GM19328 (cell line): Measurements from ENCODE around the gene ITGBL1.

Source experiments
- ATAC-seq: cut with Tn5 transposase; IDR thresholded peaks from one replicate; pipeline ENCODE4 v1.9.1; 2021; ENCODE audit warnings: mild to moderate bottlenecking, moderate library complexity; ENCODE audit not compliant: unreplicated experiment

Gene ITGBL1, protein sequence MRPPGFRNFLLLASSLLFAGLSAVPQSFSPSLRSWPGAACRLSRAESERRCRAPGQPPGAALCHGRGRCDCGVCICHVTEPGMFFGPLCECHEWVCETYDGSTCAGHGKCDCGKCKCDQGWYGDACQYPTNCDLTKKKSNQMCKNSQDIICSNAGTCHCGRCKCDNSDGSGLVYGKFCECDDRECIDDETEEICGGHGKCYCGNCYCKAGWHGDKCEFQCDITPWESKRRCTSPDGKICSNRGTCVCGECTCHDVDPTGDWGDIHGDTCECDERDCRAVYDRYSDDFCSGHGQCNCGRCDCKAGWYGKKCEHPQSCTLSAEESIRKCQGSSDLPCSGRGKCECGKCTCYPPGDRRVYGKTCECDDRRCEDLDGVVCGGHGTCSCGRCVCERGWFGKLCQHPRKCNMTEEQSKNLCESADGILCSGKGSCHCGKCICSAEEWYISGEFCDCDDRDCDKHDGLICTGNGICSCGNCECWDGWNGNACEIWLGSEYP

DNA sequence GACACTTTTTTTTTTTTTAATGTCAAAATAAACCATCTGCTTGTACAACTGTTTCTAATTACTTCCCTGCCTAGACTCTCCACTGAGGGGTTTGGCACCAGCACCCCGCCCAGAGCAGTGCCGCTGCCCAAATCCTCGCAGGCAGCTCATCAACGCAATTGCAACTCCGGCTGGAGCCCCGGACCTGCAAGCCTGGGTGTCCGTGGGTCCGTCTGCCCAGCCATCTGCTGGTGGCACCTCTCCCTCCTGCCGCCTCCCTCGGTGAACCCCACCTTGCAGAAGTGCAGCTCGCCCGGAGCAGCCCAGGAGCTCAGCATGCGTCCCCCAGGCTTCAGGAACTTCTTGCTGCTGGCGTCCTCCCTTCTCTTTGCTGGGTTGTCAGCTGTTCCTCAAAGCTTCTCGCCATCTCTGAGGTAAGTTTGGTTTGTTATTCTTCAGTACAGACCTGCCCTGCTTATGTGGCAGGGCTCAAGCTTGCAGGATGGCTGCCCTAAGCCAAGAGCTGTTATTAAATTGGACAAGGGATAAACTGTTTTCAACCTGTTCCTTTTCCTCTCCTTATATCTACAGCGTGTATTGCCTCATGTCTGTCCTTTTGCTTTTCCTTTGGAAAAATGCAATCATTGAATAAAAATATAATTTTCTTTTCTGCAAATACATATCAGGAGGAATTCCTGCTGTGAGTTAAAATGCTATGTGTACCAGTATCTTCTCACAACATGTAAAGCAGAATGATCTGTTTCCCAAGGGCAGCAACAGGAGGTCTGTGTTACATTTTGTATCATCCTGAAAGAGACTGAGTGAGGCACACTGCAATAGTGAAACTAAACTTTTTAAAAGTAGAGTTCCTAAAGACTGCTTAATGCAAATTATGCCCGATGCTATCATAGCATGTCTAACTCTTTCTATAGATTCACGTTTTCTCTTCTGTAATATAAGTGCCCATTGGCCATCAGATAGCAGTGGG is at the start of gene ITGBL1:
TSS of gene ITGBL1 (plus strand) at position 157 of the 967 bp plus-strand sequence. CDS start at position 316, 159 bp downstream.
- peak; percentile 70 for ATAC-seq

DNA sequence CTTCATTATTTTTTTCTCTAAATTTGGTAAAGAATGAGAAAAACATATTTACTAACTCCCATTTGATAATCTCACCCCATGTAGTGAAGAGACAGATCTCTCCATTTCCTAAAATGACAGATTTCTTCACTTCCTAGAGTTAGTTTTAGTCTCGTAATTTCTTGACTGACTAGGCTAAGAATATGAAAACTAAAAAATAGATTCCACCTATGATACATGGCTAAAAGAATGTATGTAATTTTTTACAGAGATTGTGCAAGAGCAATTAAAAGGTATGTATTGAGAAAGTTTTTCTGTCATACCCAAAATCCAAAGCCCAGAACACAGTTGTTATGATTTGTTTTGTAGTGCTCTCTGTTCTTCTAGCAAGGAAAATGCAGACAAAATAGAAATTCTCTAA is 45.7 kb upstream of the ITGBL1 start:
- ATAC-seq: no peak

DNA sequence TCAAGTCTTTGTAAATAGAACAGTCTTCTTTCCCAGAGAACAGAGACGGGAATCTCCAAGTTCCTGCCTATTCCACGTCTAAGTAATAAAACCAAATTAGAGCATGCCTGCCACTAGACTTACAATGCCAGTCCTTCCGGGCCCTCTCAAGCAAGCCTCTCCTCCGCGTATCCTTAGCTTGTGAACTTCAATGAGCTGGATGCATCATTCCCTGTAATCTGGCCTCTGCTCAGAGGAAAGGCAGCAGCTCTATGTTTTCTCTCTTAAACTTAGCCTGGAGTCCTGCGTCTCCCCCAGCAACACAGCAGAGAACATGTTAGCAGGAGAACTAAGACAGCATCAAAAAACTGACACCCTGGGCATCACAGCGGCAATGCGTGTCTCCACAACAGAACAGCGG is 44.3 kb upstream of the ITGBL1 start:
- ATAC-seq: no peak

DNA sequence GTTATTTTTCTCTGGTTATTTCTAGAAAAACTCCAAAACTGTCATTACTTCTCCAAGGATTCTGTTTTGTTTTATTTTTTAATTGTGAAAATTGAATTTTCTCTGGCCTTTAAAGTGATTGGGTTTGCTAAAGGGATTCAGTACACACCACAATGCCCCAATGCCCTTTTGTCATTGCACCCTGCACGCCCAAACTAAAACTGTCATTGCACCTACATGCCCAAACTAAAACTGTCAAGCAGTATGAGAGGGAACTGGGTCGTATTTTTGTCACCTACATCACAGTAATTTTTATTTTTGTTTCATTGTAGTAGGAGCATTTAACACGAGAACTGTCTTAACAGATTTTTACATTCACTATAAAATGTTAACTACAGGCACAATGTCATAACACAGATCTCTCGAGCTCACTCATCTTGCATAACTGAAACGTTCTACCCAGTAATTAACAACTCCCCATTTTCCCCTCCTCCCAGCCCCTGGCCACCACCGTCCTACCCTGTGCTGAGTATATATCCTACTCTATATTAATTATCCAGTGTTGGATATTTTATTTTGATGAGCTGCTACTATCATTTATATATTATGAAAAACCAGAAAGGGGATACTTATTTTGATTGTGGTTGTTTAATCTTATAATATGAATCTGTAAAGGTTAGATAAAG is 43.4 kb upstream of the ITGBL1 start:
- ATAC-seq: no peak

DNA sequence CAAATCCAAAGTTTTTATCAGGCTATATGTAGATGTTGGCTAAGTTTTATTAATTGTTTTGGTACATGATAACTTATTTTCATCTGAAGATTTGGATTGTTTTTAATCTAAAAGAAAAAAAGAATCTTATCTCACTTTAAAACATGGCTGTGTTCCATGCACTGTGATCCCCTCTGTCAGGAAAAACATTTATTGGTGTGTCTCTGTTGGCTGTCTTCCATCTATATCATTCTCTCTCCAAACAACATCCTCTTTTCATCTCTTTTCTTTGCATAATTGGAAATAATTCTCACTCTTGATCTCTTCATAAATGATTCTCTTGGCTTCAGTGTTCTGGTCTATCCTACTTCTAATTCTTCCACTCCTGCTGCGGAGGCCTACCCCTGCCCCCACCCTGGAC is 40.4 kb upstream of the ITGBL1 start:
- ATAC-seq: no peak

DNA sequence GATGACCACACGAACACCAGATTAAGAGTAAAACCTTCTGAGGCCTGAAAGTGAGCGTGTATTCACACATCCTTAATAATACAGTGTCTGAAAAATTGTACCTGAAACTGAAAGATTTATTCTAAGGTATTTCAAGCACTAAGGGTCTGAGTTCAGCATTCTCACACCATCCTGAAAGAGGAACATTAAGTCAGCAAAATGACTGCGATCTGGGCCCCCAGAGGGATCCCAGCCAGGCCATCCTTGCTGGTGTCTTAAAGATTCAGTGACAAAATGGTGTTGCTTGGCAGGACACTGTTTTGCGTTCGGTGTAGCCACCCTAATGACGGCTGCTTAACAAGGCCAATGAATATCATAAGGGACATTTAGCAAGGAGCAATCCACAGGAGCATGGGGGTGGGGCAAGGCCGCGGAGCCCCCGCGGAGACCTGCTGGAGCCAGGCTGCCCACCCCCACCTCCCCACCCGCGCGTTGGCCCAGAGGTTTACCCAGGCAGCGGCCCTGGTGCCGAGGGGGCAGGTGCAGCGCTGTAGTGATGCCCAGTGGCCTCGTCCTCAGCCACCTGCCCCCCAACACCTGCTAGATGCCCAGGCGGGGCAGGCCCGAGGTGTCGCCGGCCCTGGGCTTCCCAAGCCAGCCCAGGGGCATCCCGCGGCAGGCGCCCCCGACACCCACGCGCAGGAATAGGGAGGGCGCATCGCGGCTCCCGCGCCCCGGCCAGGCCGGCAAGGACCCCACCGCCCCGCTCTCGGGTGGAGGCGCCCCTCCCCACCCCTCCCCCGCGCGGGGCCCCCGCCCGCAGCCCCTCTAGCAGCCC is 36.9 kb upstream of the ITGBL1 start:
- ATAC-seq: no peak

DNA sequence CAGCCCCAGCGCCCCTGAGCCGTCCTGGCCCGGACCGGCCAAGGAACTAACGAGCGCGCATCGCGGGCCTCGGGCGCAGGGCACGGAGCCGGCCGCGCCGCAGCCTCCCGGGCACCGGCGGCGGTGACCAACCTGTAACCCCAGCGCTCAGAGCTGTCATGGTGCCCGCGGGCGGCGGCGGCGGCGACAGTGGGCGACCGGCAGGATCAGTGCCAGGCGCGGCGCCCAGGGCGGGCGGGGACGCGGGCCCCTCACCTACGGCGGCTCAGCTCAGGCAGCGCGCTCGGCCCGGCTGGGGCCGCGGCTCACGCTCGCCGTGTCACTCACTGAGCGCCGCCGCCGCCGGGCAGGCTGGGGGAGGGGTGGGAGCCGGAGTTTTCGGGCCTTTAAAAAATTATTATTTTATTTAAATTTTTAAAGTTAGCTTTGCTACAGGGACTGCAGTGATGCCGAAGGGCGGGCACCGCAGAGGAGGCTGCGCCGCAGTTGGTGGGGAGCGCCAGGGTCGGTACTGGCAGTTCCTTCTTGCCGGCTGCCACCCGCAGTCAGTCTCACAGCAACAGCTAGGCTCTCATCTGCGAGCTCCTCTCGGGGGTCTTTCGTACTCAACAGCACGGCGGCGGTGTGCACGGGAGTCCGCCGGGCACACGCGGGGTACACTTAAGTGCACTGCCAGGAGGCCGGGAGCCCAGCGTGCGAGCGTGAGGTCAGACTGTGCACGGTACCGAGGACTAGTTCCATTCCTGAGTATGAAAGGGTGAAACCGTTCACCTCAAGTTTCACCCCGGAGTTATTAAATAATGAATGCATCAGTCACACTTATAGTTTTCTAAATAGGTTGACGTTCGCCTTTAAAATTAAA is 36.1 kb upstream of the ITGBL1 start, which contains the start of gene NALCN:
TSS of gene NALCN (minus strand) at position 328 of the 862 bp plus-strand sequence. CDS start 17,382 bp downstream, outside the sequence.
- no peak for ATAC-seq

DNA sequence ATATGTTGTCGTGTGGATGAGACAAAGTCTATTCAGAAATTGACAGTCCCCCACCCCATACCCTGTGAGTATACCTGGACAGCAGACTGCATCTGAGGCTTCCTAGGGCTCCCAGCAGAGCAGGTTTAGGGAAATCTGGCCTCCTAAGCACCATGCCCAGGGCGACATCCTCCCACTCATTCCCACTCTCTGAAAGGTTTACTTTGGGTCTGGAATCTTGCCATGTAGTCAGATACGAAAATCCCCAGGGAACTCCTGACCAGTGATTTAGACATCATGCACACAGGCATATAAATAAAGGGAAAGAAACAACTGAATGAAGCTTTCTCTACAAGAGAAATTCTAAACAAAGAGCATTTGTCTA is 35.5 kb upstream of the ITGBL1 start:
- ATAC-seq: no peak

DNA sequence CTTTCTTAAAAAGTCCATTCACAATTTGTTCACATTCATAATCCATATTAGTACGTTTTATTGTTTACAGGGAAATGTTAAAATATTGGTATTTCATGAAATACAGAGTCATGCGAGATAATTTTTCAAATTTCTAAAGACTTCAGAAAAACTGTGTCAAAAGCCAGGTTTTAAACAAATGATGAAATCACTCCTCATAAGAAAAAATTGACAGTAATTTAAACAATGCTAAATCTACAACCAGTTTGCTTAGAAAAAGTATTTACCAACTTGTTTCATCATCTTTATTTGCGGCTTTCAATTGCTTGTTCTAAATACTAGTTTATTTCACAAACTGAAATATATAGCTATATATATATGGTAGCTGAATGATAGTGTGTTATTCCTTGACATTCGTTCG is 35.0 kb upstream of the ITGBL1 start:
- no peak for ATAC-seq

DNA sequence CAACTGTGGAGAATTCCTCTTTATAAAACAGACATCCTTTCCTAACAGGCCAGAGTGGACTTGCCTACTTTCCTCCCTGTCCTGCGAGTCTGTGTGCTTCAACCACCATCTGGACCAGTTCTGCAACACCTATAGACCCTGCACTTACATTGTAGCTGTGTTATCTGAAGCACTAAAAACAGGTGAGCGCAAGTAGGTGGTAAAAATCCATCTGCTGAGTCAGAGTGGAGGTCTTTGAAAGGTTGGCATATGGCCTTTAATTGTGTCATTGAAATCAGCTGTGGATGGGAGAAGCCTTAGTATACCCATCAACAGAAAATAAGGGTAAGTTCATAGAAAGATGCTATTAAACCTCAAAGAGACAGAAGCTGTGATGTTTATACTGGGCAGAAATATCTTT is 28.6 kb upstream of the ITGBL1 start:
- no peak for ATAC-seq

DNA sequence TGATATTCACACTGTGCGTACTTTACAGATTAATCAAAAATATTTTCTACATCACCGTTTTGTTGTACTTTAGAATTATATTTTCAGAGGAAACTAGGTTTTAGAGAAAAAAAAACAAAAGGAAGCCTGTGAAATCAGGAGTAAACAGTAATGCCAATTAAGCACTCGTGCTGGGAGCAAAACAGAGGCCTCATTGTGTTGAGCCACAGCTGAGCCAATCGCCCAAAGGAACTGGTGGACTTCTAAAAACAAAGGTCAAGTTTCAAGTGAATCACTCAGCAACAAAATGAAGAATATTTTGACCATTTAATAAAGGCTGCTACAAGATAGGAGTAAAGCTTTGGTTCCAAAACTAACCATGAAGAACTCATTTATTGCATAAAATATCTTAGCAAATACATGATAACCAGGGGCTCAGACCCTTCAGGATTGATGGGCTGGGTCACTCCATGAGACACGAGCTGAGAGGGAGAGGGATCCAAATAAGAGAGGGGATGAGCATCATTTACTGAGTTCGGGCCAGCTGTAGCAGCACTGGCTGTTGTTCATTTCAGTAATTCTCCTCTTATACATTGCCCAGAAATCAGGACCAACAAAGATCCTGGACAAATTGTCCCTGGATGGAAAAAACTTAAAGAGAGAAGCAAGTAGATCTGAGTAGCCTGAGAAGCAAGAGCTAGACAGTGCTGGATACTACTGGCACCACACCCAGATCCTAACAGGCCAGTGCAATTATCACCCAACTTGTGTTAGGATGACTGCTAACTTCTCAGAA is 27.9 kb upstream of the ITGBL1 start:
- no peak for ATAC-seq

DNA sequence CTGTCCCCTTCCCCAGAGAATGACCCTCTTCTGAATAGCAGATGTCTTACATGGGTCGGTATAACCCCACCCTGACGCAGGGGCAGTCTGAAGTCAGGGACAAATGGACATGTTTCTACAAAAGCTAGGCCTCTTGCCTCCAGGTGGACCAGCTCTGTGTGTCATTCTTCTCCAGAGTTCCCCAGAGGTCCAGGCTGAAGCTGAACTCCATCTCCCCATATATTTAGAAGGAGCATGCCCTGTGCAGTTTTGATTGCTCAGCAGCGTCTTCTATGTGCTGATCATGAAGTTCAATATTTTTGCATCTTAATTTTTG is 27.4 kb upstream of the ITGBL1 start:
- no peak for ATAC-seq

DNA sequence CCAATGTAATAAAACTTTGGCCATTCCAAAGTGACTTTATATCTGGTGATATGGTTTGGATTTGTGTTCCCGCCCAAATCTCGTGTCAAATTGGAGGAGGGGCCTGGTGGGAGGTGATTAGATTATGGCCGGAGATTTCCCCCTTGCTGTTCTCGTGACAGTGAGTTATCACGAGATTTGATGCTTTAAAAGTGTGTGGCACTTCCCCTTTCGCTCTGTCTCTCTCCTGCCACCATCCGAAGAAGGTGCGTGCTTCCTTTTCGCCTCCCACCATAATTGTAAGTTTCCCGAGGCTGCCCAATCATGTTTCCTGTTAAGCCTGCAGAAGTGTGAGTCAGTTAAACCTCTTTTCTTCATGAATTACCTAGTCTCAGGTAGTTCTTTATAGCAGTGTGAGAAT is 26.9 kb upstream of the ITGBL1 start:
- ATAC-seq: no peak

DNA sequence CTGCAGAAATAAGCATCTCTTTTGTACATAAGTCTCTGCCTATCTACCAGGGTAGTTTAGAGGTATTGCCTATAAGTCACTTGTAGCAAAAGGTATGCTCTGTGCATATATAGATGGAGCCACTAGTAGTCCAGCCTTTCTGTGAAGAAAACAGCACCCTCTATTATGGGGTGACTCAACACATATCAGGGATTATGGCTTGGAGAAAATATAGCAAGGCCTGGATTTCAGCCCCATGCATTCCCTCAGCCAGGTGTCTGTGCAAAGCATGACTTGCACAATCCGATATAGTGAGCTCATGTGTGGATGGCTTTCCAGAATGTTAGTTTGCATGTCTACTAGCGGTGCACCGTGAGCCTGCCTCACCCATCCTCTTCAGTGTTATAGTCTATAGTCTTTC is 22.7 kb upstream of the ITGBL1 start:
- ATAC-seq: no peak

DNA sequence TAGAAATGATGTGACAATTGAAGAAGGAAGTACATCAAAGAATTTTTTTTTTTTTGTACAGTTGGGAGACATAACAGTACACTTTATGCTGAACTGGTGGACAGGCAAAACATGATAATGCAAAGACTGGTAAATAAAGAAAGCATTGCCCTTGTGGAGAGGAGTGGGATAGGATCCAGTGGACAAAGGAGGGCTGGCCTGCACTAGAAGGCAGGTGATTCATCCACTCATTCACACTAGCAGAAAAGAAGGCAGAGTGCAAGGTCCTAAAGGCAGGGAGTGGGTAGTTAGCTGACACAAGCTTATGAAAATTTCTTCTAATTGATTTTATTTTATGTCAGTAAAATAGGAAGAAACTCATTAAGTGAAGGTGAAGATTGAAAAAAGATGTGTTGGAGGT is 18.6 kb upstream of the ITGBL1 start:
- ATAC-seq: no peak

DNA sequence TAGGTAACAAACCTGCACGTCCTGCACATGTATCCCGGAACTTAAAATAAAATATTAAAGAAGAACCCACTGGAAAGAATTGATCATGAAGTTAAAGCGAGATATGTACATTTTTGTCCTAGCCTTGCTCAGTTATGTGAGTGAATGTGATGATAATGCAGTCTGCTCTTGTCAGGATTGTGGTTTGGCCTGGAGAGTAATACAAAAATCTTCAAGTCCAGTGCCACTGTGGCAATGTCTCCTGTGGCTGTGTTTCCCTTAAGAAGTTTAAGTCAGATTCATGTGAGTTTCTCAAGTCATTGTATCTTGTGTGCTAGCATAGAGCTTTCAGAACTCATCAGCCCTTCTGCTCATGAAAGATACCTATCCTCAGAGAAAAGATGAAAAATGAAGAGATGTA is 18.0 kb upstream of the ITGBL1 start:
- ATAC-seq: no peak

DNA sequence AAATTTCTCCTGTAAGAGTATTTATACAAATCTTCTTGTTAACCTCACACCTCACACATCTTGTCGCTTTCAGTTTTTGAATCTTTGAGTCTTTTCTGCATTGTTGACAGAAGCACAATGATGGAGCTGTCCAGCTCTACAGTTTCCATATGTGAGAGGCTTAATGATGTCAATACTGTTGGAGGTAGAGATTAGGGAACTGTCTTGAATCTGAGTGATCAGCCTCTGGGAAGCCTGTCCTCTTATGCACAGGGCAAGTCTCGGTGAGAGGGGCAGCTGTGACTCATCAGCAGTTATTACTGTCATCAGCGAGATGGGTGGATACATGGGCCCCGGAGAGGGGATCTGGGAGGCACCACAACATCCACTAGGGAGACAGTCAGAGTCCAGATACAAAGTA is 4.6 kb upstream of the ITGBL1 start:
- ATAC-seq: no peak

DNA sequence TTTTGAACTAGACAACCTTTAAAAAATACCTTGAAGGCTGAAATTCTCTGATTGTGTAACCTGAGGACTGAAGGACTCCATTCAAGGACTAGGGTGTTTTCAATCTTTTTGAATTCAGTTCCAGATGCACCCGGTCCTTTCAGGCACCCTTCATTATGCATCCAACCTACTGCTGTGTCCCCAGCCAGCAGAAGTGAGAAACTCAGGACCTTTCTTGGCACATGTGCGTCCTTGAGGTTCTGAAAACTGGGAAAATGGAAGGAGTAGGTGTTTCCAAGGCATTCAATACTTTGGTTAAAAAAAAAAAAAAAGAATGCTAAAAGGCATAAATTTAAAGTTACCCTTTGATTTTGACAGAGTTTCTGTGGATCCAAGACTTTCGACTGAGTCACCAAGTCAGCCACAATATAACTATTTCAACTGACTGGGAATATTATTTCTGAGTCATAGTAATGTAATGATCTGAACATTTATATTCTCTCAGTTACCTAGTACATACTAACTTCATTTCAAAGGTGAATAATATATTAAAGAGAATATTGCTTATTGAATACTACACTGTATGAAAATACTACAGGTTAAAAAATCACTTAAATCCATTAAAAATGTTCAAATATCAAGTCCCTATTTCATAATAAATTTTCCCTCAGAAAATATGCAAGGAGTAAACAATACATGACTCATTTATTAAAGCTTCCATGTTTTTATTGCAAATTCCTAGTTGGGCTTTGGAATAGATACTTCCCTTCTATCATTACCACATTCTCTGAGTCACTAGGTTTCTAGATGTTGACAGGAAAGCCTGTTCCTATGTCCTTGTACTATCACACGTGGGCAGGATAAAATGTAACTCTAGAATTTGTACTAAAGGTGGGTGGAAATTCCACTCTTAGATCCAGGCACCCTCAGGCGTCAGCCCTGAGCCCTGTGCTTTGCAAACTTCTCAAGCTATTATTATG is 2.4 kb upstream of the ITGBL1 start:
- no peak for ATAC-seq
